HG03520 (cell line): ENCODE results near the gene ZAR1L.

Source experiments
- ATAC-seq: cut with Tn5 transposase; IDR thresholded peaks from one replicate; pipeline ENCODE4 v1.9.1; 2021; ENCODE audit warnings: mild to moderate bottlenecking, moderate library complexity; ENCODE audit not compliant: unreplicated experiment

Gene ZAR1L

GRCh38 chr13:32305646-32306045, 9.5 kb downstream of the ZAR1L start:
- no peak for ATAC-seq

- no peak for ATAC-seq
Measured at GRCh38 chr13:32302461-32302860, 12.7 kb downstream of the ZAR1L start.

- ATAC-seq = no peak
Measured at GRCh38 chr13:32300920-32301319, 14.2 kb downstream of the ZAR1L start.

DNA sequence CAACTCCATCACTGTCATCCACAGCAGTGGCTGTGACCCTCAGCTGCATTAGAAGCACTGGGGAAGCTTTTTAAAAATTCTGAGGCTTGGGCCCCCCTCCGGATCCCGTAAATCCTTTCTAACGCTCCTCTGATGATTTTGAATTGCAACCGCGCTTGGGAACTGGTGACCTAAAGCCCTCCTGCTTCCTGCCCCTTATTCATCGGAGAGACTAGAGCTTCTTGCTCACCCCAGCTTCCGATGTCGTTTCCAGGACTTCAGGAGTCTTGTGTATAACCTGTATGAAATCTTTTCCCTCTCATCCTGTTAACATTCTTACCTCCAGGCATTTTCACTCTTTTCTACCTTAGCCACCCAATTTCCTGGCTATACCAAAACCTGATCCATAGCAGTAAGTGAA, 14.8 kb downstream of the ZAR1L start:
- no peak for ATAC-seq

GRCh38 chr13:32299893-32300292, 15.3 kb downstream of the ZAR1L start:
- ATAC-seq = no peak

DNA sequence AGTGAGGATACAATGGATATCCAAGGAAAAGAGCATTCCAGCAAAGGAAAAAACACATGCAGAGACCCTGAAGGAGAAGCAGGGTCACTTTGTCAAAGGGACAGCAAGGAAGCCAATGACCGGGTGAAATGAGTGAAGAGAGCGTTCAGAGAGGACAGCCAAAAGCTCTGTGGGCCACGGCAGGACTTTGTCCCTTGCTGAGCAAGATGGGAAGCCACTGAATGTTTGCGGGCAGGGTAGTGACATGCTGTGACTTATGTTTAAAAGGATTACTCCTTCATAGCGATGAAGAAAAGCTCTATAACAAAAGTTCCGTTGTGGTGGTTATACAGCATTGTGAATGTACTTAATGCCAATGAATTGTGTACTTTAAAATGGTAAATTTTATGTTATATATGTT, 16.5 kb downstream of the ZAR1L start:
- ATAC-seq = no peak

DNA sequence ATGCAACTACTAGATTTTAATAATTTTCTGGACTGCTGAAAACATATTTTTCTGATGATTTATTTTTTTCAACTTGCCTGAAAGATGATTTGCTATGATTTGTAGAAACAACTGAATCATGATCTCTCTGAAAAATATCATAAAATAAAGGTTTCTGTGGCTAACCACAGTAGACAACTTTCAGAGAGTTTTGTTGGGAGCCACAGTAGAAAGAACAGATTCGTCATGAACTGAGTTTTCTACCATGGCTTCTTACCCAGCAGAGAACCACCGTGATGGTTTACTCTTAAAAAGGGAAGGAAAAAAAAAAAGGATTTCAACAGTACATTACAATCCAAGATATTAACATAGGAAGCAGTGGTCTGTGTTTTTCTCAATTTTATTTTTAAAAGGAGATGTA, 18.0 kb downstream of the ZAR1L start:
- ATAC-seq = no peak

DNA sequence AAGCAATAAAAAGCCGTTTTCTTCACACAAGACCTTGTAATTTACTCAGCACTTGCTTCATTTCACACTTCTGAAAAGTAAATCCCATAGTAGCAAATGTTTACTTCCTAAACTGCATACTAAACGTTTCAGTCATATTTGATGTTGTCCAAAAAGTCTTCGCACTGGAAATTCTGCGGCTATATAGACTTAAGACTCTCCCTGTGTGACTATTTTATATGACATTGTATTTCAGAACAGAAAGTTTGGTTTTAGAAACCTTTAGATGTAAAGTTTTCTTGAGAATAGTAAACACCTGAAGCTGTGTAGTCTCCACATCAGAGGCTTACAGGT, 29.6 kb downstream of the ZAR1L start:
- no peak for ATAC-seq

DNA sequence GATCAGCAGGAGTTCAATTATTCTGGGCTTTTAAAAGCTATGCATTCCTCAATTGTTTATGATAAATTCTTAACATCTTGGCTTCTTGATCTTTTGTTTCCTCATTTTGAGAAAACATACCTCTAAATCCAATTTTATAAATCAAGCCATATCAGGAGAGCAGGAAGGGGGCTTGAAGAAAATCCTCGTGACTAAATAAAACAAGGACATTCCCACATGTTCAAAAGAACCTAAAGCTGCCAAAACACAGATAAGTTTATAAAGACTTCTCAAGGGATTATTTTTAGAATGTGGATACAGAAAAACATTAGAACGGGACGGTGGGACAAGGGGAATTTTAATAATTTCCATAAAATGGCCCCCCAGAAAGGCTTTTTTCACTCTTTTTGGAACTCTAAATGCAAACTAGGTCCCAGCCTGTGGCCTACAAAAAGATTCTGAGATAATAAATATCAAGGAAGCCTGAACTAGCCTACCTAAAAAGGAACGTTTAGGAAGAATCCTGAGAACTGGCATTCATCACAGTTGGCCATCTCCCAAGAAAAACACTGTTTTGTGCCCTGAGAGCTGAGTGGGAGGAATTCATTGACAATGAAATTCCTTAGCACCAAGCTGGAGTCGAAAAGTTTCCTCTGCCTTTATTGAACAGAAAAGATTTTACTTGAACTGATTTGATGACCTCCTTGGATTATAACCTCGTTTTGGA, 30.1 kb downstream of the ZAR1L start:
- ATAC-seq = no peak

- no peak for ATAC-seq
Measured at GRCh38 chr13:32282096-32282711, 33.0 kb downstream of the ZAR1L start.

- ATAC-seq = no peak
Measured at GRCh38 chr13:32281096-32281495, 34.1 kb downstream of the ZAR1L start.

DNA sequence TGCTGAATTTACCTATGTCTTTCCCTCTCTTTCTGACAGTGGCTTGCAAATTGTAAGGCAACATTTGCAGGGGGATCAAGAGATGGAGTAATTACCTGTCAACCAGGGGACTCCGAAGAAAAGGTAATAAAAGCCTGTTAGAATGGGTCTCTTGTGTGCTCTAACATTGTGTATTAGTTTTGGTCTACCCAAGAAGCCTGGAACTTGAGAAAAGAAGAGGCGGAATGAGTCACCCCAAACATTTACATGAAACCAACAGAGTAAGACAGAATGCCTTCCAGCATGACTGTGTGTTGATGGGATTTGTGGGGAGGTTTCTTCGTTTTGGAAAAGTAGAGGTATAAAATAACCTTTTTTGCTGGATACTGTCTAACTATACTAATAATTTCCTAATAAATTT, 36.7 kb downstream of the ZAR1L start:
- no peak for ATAC-seq

DNA sequence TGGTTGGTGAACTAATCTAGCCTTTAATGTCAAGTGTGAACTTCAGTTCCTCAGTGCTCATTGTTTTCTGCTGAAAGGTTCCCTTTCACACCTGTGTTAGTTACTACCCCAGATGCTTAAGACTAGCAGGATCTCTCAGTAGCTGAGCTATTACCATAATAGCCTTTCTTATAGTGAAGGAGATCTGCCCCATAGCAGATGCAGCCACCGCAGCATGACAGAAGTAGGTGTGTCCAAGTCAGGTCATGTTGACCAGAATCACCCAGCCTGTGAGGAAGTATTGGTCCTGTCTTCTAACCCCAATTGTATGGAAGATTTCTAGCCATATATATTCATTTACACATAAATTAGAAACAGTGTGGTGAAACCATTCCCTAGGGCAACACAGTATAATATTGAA, 37.3 kb downstream of the ZAR1L start:
- no peak for ATAC-seq

DNA sequence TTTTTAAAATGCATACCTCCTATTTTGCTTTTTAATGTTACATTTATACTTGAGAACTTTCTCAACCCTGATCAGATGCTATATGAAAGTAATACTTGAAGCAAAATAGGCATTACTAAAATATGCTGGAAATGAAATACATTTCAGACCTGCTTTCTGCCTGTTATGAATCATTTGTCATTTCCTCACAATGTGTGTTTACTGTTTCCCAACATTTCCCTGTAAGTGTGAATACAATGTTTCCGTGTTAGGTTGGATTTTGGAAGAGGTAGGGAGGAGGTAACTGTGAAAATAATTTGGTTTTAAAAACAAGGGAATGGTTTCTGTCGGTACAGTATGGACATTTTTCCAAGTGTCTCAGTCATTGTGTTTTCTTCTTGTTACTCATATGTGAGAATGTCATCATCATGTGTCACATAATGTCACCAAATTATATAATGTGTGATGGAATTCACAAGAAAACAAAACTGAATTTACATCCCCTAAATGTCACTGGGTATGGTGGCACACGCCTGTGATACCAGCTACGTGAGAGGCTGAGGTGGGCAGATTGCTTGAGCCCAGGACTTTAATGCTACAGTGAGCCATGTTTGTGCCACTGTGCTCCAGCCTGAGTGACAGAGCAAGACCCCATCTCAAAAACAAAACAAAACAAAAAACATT, 43.0 kb downstream of the ZAR1L start:
- ATAC-seq = no peak

- peak; percentile 97 for ATAC-seq
Measured at GRCh38 chr13:32267836-32268439, 47.2 kb downstream of the ZAR1L start.

- no peak for ATAC-seq
Measured at GRCh38 chr13:32266130-32266529, 49.0 kb downstream of the ZAR1L start.

DNA sequence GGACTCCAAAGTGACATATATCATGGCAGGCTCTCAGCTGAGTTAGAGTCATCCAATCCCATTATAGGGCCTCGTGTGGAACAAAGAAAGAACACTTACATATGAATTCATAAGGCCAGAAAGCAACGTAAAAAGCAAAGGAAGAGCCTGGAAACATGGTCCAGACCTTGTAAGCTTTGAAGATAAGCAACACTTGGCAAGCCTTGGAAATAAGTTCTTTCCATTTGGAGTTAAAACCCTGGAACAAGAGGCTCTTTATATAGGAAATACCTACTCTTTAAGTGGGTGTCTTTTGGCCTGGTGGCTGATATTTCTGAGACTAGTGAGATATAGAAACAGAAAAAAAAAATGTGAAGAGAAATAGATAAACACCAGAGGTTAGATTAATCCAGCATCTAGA, 49.4 kb downstream of the ZAR1L start:
- no peak for ATAC-seq

- no peak for ATAC-seq
Measured at GRCh38 chr13:32264407-32264806, 50.8 kb downstream of the ZAR1L start.

DNA sequence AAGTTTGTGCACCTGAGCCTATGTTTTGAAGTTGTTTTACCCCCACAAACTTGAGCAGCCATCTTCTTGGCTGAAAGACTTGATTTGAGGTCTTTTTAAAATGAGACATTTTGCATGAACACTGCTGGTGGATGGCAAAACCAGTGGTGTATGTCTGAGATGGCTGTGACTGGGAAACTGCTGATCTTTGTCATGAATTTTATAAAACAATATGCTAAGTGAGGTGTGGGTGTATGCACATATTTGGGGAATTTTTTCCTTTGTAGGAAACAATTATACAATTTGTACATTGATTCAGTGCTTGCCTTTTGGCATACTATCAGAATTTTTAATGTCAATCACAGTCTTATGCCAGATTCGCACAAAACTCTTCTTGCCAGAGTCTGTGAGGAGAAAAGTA, 52.5 kb downstream of the ZAR1L start:
- ATAC-seq = no peak

DNA sequence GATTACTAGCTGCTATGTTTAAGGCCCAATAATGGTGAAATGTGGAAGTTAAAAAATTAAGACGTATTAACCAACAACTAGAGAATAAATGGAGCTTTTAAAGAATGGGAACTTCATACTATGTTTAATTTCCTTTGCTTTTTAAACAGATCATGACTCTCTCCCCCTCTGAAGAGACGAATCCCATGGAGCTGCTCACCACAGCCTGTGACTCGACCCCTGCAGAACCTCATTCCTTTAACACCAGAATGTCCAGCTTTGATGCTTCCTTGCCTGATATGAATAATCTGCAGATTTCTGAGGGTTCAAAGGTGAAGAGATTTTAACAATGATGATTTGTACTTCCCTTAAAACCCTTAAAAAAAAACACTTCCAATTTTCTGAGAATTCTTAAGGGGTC, 53.0 kb downstream of the ZAR1L start:
- ATAC-seq = no peak

GRCh38 chr13:32261567-32261966, 53.6 kb downstream of the ZAR1L start:
- no peak for ATAC-seq

DNA sequence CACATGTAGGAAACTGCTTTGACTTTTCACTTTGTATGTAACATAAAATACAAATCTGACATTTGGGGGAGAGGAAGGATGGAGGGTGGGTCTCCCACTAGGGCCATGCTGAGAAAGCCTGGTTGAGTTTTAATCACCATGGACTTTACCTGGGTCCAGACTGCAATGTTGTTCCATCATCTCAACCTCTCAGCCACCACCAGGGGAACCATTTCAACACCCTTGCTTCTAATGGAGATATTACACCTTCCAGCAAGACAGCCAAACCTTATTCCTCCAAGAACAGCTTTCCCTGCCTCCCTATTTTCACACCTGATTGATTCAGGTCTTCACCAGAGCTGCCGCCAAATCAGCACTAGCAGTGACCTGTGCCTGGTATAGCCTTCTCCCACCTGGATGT, 56.0 kb downstream of the ZAR1L start:
- no peak for ATAC-seq
